K562 (cell line): ENCODE results near the gene QRICH1. TPM values are rescaled to one million over a fixed set of nuclear protein-coding genes. Genes with fewer than 3 reads are reported as not detected.
A peak's percentile ranks its signal among the peaks of the same experiment; 100 is the strongest.

ENCODE experiments used
- DLX4 ChIP-seq: fragments of 250-450 bp; sonication (Bioruptor Pico); IDR thresholded peaks from 2 replicates; pipeline ENCODE4 v1.6.1; 2021; ENCODE audit warnings: mild to moderate bottlenecking
- EZH2 ChIP-seq: IDR thresholded peaks from 2 replicates; pipeline ENCODE4 v1.6.1; 2012; ENCODE audit warnings: low read depth, mild to moderate bottlenecking, inconsistent platforms, low read length, borderline replicate concordance
- FOXA1 ChIP-seq: fragments of 450-650 bp; IDR thresholded peaks from 2 replicates; pipeline ENCODE4 v1.6.1; 2016; ENCODE audit warnings: mild to moderate bottlenecking, borderline replicate concordance
- HNRNPH1 ChIP-seq: fragments of 200-400 bp; formaldehyde crosslinking; optimal IDR thresholded peaks from 2 replicates; pipeline ENCODE3; 2017; ENCODE audit warnings: low read depth, mild to moderate bottlenecking, low read length, moderate library complexity
- KDM5B ChIP-seq: fragments of 200-600 bp; sonication (generic); IDR thresholded peaks from 2 replicates; pipeline ENCODE4 v1.6.1; 2012; ENCODE audit warnings: low read depth, mild to moderate bottlenecking, moderate library complexity, low read length, control low read depth, inconsistent platforms; ENCODE audit not compliant: insufficient replicate concordance
- MAX ChIP-seq: sonication (generic); formaldehyde crosslinking; IDR thresholded peaks from 2 replicates; pipeline ENCODE4 v1.9.0; 2022; ENCODE audit warnings: mild to moderate bottlenecking, missing genetic modification reagents
- NCOA6 ChIP-seq: fragments of 450-650 bp; IDR thresholded peaks from 2 replicates; pipeline ENCODE4 v1.6.1; 2017; ENCODE audit warnings: mild to moderate bottlenecking
- NFRKB ChIP-seq: fragments of 450-650 bp; IDR thresholded peaks from 2 replicates; pipeline ENCODE4 v1.6.1; 2016; ENCODE audit warnings: low read depth
- POLR2AphosphoS2 ChIP-seq: IDR thresholded peaks from 2 replicates; pipeline ENCODE4 v1.6.1; 2012; ENCODE audit warnings: low read length, improper control_type of control experiment
- RAD51 ChIP-seq: fragments of 450-650 bp; IDR thresholded peaks from 2 replicates; pipeline ENCODE4 v1.7.1; 2016; ENCODE audit warnings: low read depth, mild to moderate bottlenecking, borderline replicate concordance
- THAP12 ChIP-seq: fragments of 250-450 bp; sonication (Bioruptor Pico); IDR thresholded peaks from 2 replicates; pipeline ENCODE4 v1.9.0; 2021; ENCODE audit warnings: mild to moderate bottlenecking, inconsistent platforms
- TOE1 ChIP-seq, 2 experiments: fragments of 450-650 bp in 1 of 2; sonication (generic) in 1 of 2; formaldehyde crosslinking in 1 of 2; IDR thresholded peaks; 2 replicates each; pipeline versions ENCODE4 v1.7.1 to v1.8.0; 2016 to 2022; ENCODE audit warnings: borderline replicate concordance in 2 of 2, mild to moderate bottlenecking in 2 of 2, antibody characterized with exemption in 1 of 2, inconsistent platforms in 1 of 2, low read depth in 1 of 2, missing genetic modification reagents in 1 of 2, moderate library complexity in 1 of 2
- ZNF140 ChIP-seq: fragments of 250-450 bp; sonication (Bioruptor Pico); IDR thresholded peaks from 2 replicates; pipeline ENCODE4 v1.8.0; 2021; ENCODE audit warnings: moderate library complexity, mild to moderate bottlenecking, inconsistent platforms
- ZNF318 ChIP-seq, 2 experiments: fragments of 450-650 bp; IDR thresholded peaks; 2 replicates each; pipeline ENCODE4 v1.6.1; 2016; ENCODE audit warnings: mild to moderate bottlenecking in 2 of 2, borderline replicate concordance in 1 of 2, low read depth in 1 of 2, moderate library complexity in 1 of 2
- ZNF764 ChIP-seq: fragments of 250-450 bp; sonication (Bioruptor Pico); IDR thresholded peaks from 2 replicates; pipeline ENCODE4 v1.4.0; 2020; ENCODE audit warnings: low read depth, mild to moderate bottlenecking, moderate library complexity
- polyA plus RNA-seq, 8 experiments: library from polyadenylated mRNA; depleted of rRNA in 4 of 8; stranded (reverse) in 5 of 8; unstranded in 3 of 8; fragments of >200 nt; fragmentation: Nextera tagmentation in 2 of 8; fragmentation: Illumina TruSeq in 1 of 8; extraction: Ambion mirVana in 2 of 8; extraction: Trizol in 1 of 8; gene quantifications; 2 replicates each; pipeline versions ENCODE4 v1.2.1 to v1.2.3, GENCODE V29; 2011 to 2014; ENCODE audit warnings: inconsistent platforms in 1 of 8, missing spikeins in 1 of 8
- total RNA-seq, 7 experiments: library from RNA; depleted of rRNA in 6 of 7; stranded (reverse); fragments of >200 nt in 6 of 7; fragmentation: Illumina TruSeq in 2 of 7; extraction: Trizol in 2 of 7; gene quantifications; 2 replicates each; pipeline versions ENCODE4 v1.2.1 to v1.2.3, GENCODE V29; 2011 to 2021; ENCODE audit warnings: low replicate concordance in 1 of 7

QRICH1 gene
- total and polyA plus RNA-seq, 9 of the 15 experiments (the other 6 are each of a cell fraction or from before 2014, with no cell fraction given), result 20.1 to 99.2 (median 56.7) TPM

GRCh38 chr3:49017971-49018706 is 75.7 kb downstream of the QRICH1 start, which contains the start of gene DALRD3 (continued):
- no peak for TF ChIP-seq TOE1 (IDR thresholded peaks at IDR 0.05; ENCODE audit: borderline replicate concordance)
- TF ChIP-seq TOE1 (CRISPR knock-in tag; IDR thresholded peaks at IDR 0.05; ENCODE audit: borderline replicate concordance, low read depth), result no peak
- no peak for TF ChIP-seq NCOA6
- TF ChIP-seq DLX4 (CRISPR knock-in tag), result no peak
- no peak for TF ChIP-seq NFRKB
- no peak for TF ChIP-seq FOXA1
- TF ChIP-seq EZH2, result no peak
- TF ChIP-seq RAD51, result no peak
- TF ChIP-seq KDM5B, result peak; percentile 77
- TF ChIP-seq ZNF140 (CRISPR knock-in tag), result no peak
- no peak for TF ChIP-seq ZNF764 (CRISPR knock-in tag)
- TF ChIP-seq ZNF318 (IDR thresholded peaks at IDR 0.05; ENCODE audit: borderline replicate concordance in 1 of 2, low read depth in 1 of 2), result no peak
- TF ChIP-seq HNRNPH1, result no peak
- peak; percentile 78 for TF ChIP-seq MAX (CRISPR knock-in tag)
- TF ChIP-seq THAP12 (CRISPR knock-in tag), result no peak
- peak; percentile 94; the same call in 1 of the 2 replicates for TF ChIP-seq POLR2AphosphoS2
